GM19455 (cell line): ENCODE results near the gene CACNA2D3.

Source experiments
- ATAC-seq: cut with Tn5 transposase; IDR thresholded peaks from one replicate; pipeline ENCODE4 v1.9.1; 2021; ENCODE audit not compliant: unreplicated experiment

The CACNA2D3 gene

DNA sequence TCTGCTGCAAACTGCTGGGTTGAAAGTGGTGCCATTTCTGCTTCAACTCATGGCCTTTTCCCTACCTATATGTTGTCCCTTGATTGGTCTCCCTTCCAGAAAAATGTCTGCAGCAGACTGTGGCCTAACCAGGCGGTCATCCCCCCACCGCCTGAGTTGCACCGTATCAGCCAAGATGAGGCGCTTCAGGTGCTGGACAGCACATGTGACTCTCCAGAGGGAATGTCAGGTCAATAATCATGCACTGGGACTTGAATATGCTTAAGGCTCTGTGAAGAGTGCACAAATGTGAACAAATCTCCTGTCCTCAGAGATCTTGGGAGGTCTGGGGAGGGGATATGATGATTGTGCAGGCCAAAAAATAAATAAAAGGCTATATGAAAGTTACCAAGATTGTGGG, 773.3 kb downstream of the CACNA2D3 start:
- no peak for ATAC-seq

GRCh38 chr3:54897028-54897711, 774.8 kb downstream of the CACNA2D3 start:
- ATAC-seq = no peak

GRCh38 chr3:54899273-54899672, 776.9 kb downstream of the CACNA2D3 start:
- no peak for ATAC-seq

- ATAC-seq = no peak
Observed at GRCh38 chr3:54900838-54901591, 778.7 kb downstream of the CACNA2D3 start.

GRCh38 chr3:54901906-54902685, 779.7 kb downstream of the CACNA2D3 start:
- no peak for ATAC-seq

GRCh38 chr3:54905261-54905888, 783.0 kb downstream of the CACNA2D3 start:
- no peak for ATAC-seq

GRCh38 chr3:54905920-54906319, 783.6 kb downstream of the CACNA2D3 start:
- no peak for ATAC-seq

DNA sequence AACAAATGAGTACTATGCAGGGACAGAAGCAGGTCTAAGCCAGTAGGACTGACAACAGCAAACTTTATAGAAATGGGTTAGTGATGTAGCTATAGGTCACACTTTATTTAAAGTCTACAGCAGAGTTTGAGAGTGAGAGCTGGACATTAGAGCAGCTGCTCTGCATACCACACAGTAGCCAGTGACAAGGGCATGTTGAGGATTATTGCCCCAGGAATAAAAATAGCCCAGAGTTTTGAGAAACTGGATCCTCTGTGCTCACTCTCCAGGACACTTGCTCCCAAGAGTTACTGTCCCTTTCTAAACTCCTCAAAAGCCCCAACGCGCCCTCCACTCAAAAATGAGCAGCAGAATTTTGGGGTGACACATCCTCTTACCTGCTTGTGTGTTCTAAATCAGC, 784.4 kb downstream of the CACNA2D3 start:
- no peak for ATAC-seq

DNA sequence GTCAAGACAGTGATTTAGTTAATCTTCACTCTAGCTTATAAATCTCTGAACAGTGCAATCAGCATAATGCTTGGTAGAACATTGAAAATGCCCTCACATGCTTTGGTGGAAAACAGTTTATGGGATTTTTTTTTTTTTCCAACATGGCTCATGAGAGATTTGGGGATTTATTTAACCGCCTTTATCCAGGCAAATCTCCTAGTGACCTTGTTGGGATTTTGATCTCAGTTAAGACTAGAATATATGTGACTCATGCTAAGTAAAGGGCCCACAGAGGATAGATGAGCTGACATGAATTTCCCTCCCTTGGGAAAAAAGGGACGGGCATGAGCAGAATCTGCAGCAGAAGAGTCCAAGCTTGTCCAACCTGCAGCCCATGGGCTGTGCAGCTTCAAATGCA, 786.8 kb downstream of the CACNA2D3 start:
- ATAC-seq = no peak

DNA sequence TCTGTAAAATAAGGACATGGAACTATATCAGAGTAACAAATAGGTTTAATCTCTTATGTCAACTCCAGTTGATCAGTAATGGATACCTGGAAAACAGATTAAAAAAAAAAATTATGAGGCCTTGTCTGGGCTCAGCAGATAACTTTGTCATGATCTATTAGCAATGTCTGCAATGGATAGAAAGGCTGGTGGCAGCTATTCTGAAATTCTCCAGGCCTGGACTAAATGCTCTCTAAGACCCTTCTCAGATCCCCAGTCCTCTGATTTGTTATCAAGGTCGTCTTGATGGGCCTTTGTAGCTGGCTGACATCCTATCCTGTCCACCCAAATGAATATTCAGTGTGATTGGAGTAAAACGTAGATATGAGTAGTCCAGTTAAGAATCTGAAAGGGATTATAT, 791.8 kb downstream of the CACNA2D3 start:
- no peak for ATAC-seq

DNA sequence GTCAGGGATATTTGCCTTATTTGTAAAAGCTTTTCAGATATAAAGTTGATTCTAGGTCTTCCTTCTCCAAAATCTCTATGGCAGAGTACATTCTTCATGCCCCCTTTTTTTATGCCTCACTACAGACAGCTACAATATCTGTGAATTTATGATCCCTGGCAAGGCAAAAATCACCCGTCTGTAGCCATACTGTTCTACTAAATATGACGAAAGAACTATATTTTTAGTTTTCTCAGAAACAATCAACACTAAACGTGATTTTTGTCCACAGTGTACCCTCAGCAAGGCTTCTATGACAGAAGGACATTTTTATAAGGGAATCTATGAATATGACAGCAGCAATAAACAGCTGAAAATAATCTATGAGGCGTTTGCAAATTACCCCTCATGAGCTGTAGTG, 792.8 kb downstream of the CACNA2D3 start:
- ATAC-seq = no peak

DNA sequence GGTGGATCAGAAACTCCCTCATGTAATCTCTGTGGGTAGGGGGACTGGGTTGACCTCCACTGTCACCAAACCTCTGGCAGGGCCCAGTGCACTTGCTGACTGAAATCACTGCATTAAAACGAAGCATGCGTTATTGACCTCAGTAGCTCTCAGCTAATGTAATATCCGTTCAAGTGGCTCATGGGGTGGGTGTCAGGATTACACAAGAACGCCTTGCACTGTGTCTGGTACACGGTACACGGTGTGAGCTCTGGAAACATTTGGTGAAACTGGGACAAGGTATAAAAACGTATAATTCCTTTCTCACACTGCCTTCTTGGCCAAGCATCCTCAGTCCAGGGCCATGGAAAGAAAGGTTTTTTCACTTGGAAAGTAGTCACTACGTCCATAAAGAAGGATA, 793.6 kb downstream of the CACNA2D3 start:
- no peak for ATAC-seq

DNA sequence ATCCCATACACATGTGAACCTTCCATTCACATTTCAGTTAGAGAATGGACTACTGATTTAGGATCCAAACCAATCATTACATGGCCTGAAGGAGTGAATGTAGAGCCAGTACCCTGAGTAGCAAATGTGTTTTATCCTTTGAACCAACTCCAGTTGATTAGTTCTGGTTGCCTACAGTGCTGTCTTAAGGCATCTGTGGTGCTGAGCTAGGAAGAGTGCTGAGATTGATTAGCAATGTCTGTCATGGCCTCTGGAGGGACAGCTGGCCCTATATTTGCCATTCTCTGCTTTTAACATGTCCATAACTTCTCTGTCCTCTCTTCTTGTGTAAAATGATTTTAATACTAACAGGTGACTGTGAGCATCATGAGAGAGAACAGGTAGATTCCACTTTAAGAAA, 794.4 kb downstream of the CACNA2D3 start:
- no peak for ATAC-seq

- no peak for ATAC-seq
Observed at GRCh38 chr3:54917174-54917573, 794.8 kb downstream of the CACNA2D3 start.

GRCh38 chr3:54917862-54918261, 795.5 kb downstream of the CACNA2D3 start:
- no peak for ATAC-seq

- ATAC-seq = no peak
Observed at GRCh38 chr3:54918516-54918915, 796.2 kb downstream of the CACNA2D3 start.

GRCh38 chr3:54928046-54928770, 805.9 kb downstream of the CACNA2D3 start, which contains the start of gene LRTM1:
Gene LRTM1 (minus strand): TSS chr3:54928059. CDS start chr3:54927911, 148 bp downstream.
- no peak for ATAC-seq

DNA sequence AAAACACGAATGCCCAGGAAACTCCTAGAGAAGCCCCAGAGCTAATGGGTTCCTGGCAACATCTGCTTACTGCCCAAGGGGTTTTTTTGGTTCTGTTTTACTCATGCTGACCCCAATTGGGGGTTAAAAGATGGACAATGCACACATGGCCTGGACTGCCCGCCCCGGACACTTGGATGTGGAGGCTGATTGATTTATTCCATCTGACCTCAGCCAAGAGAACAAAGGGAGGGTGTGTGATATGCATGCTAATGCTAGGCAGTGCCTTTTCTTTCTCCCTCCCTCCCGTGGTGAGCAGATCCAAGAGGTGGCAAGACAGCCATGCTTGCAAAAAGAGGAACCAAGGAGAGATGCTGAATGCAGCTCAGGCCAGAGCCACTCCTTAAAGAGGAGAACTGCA, 808.8 kb downstream of the CACNA2D3 start:
- ATAC-seq = no peak

DNA sequence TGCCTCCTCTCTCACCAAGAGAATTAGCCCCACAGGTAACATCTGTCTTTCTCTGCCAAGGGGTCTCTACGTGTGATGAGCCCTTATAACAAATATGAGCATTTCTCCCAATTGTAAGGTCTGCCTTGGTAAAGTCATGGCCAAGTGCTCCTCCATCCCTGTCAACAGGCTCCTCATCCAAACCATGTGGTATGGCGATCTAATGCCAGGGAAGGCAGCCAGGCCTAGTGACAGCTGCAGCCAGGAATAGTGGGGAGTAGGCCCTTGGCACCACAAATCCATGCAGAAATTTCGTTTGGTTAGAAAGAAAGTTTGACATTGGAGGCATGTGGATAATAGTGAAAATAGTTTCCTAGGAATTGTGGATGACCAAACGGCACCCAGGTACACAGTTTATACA, 810.3 kb downstream of the CACNA2D3 start:
- ATAC-seq = no peak

DNA sequence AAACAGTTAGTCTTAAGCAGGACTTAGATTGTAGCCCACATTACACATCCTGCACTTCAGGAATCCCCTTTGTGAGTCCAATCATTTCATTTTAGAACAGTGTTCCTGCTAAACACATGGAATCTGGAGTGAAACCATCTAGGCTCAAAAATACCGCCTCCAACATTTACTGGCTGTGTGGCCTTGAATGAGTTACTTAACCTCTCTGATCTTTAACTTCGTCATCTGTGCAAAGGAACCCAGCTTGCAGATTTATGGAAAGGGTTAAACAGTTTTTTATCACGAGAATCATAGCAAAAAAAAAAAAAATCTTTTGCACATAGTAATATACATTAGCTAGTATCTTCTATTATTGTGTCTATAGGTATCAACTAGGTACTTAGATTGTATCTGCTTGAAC, 813.5 kb downstream of the CACNA2D3 start:
- ATAC-seq = no peak

DNA sequence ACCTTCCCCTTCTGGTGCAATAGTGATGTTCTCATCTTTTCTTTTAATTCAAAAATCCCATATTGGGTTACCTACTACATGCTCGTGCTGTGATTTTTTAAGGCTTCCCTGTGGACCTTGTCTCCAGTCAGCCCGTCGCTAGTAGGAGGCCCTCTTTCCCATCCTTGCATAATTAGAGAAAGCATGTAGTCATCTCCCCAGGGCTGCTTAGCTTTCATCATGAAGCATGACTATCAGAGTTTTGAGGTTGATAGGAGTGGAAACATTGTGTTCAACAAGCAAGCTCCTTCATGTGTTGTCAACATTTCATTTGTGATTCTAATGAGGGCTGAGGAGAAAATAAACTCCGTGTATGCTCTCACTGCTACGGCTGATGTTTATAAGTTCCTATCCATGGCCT, 814.2 kb downstream of the CACNA2D3 start:
- ATAC-seq = no peak
